ENCODE results near the gene PRPH. TPM values are rescaled to one million over a fixed set of nuclear protein-coding genes. Genes with fewer than 3 reads are reported as not detected.
A peak's percentile ranks its signal among the peaks of the same experiment; 100 is the strongest.
"Not testable (repeated sequence)": the region's sequence is repeated elsewhere in the genome, so short reads cannot be mapped to it uniquely, and the experiment has no call there.

PRPH gene
- not detected in 2 replicates for total RNA-seq (2021)
- not detected for Bru-seq, nascent RNA
- not detected for BruChase-seq, experiment 1, labeled RNA remaining after a 2-hour chase
- BruChase-seq, experiment 2, labeled RNA remaining after a 6-hour chase: percentile 16 among the genes with signal in this experiment
- long read RNA-seq: 0 reads

DNA sequence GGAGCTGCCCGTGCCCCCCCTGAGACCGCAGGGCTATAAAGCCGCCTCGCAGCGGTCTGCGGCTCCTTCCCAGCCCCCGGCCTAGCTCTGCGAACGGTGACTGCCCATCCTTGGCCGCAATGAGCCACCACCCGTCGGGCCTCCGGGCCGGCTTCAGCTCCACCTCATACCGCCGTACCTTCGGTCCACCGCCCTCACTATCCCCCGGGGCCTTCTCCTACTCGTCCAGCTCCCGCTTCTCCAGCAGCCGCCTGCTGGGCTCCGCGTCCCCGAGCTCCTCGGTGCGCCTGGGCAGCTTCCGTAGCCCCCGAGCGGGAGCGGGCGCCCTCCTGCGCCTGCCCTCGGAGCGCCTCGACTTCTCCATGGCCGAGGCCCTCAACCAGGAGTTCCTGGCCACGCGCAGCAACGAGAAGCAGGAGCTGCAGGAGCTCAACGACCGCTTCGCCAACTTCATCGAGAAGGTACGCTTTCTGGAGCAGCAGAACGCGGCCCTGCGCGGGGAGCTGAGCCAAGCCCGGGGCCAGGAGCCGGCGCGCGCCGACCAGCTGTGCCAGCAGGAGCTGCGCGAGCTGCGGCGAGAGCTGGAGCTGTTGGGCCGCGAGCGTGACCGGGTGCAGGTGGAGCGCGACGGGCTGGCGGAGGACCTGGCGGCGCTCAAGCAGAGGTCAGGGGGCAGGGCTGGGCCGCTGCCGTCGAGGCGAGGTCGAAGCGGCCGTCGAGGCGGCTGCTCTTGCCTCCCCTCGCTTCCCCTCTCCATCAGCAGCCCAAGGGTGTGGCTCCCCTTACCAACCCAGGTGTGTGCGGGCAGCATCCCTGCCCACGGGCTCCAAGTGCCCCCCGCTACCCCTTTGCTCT lies at the start of gene PRPH:
Gene PRPH, plus strand, starts transcription at position 66 of the 855 bp plus-strand sequence. Its CDS starts 54 bp downstream, at position 120.
- CTCF ChIA-PET: interaction anchor here (0.7 kb wide), 1 partner anchor 53 kb away, joined by 3 read pairs; no protein-coding TSS in a partner anchor
- no TSS peak for BruUV-seq (replicated peaks)
- DNase-seq (ENCODE audit: low spot score): no peak
- Histone ChIP-seq H3K9me3 (ENCODE audit: low read depth, low read length, poor library complexity, severe bottlenecking) (no peaks in the 10 kb centered on the region), H3K4me3 (ENCODE audit: low read depth, low read length, poor library complexity, severe bottlenecking) (no peak within 1 kb of the TSS), H3K27me3 (replicated peaks; ENCODE audit: insufficient read depth, low read depth, low read length, poor library complexity) (no peaks in the 10 kb centered on the region), H3K27ac (ENCODE audit: low read depth, low read length, poor library complexity, severe bottlenecking) (no peak within 1 kb of the TSS), H3K36me3 (ENCODE audit: insufficient read depth, low read length, poor library complexity, severe bottlenecking) (no peaks in the 10 kb centered on the region), H3K4me1 (ENCODE audit: insufficient read depth, low read length, poor library complexity, severe bottlenecking) (peaks cover 17% of the 10 kb centered on the region)
- POLR2A ChIA-PET (ENCODE audit: low non-redundant PET): no interaction called here
- intact Hi-C loops (cut with micrococcal nuclease; ENCODE audit: unreplicated experiment): no loop called here
- no peak for TF ChIP-seq EZH2 (IDR thresholded peaks at IDR 0.05; ENCODE audit: borderline replicate concordance, low read depth, low read length, poor library complexity, severe bottlenecking)
- TF ChIP-seq, protein P1, sequence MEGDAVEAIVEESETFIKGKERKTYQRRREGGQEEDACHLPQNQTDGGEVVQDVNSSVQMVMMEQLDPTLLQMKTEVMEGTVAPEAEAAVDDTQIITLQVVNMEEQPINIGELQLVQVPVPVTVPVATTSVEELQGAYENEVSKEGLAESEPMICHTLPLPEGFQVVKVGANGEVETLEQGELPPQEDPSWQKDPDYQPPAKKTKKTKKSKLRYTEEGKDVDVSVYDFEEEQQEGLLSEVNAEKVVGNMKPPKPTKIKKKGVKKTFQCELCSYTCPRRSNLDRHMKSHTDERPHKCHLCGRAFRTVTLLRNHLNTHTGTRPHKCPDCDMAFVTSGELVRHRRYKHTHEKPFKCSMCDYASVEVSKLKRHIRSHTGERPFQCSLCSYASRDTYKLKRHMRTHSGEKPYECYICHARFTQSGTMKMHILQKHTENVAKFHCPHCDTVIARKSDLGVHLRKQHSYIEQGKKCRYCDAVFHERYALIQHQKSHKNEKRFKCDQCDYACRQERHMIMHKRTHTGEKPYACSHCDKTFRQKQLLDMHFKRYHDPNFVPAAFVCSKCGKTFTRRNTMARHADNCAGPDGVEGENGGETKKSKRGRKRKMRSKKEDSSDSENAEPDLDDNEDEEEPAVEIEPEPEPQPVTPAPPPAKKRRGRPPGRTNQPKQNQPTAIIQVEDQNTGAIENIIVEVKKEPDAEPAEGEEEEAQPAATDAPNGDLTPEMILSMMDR (conservative IDR thresholded peaks at IDR 0.05; ENCODE audit: low read depth, low read length): no peak

DNA sequence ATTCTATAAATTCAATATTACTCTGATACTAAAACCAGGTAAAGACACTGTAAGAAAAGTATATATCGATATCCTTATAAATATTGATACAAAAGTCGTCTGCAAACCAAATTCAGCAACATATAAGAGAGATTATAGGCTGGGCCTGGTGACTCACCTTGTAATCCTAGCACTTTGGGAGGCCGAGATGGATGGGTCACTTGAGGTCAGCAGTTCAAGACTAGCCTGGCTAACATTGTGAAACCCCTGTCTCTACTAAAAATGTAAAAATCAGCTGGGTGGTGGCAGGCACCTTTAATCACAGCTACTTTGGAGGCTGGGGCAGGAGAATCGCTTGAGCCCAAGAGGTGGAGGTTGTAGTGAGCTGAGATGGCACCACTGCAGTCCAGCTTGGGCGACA lies 43.6 kb upstream of the PRPH start:
- Histone ChIP-seq H3K4me3 (ENCODE audit: low read depth, low read length, poor library complexity, severe bottlenecking) (no peak overlapping the region), H3K27ac (ENCODE audit: low read depth, low read length, poor library complexity, severe bottlenecking) (no peak overlapping the region), H3K9me3 (ENCODE audit: low read depth, low read length, poor library complexity, severe bottlenecking) (no peaks in the 10 kb centered on the region), H3K4me1 (ENCODE audit: insufficient read depth, low read length, poor library complexity, severe bottlenecking) (no peaks in the 10 kb centered on the region), H3K36me3 (ENCODE audit: insufficient read depth, low read length, poor library complexity, severe bottlenecking) (no peaks in the 10 kb centered on the region), H3K27me3 (replicated peaks; ENCODE audit: insufficient read depth, low read depth, low read length, poor library complexity) (no peaks in the 10 kb centered on the region)
- intact Hi-C loops (cut with micrococcal nuclease; ENCODE audit: unreplicated experiment): no loop called here
- no TSS peak for BruUV-seq (replicated peaks)
- CTCF ChIA-PET: no interaction called here
- POLR2A ChIA-PET (ENCODE audit: low non-redundant PET): no interaction called here
- TF ChIP-seq EZH2 (IDR thresholded peaks at IDR 0.05; ENCODE audit: borderline replicate concordance, low read depth, low read length, poor library complexity, severe bottlenecking): no peak
- TF ChIP-seq, protein P1 (conservative IDR thresholded peaks at IDR 0.05; ENCODE audit: low read depth, low read length): no peak
- no peak for DNase-seq (ENCODE audit: low spot score)

DNA sequence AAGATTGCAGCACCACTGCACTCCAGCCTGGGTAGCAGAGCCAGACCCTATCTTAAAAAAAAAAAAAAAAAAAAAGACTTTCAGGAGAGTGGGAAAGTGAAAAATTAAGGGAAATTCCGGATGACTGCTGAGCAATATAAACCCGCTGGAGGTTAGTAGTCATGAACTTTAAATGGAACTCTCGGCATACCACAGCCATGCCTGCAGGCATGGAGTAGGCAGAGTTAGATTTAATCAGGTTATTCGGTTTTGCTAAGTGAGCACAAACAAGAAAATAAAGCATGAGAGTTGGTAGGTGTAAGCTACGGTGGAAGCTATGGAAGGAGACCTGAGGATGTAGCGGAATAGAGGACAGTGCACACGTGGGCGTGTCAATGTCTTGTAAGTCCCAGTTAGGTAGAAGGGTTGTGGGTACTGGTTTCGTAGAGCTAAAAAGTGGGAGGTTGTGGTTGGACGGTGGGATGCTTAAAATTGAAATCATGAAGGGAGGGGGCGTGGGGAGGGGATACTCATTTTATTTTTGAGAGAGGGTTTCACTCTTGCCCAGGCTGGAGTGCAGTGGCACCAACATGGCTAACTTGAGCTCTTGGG lies 41.8 kb upstream of the PRPH start:
- BruUV-seq (replicated peaks): no TSS peak
- Histone ChIP-seq H3K36me3 (ENCODE audit: insufficient read depth, low read length, poor library complexity, severe bottlenecking) (no peaks in the 10 kb centered on the region), H3K9me3 (ENCODE audit: low read depth, low read length, poor library complexity, severe bottlenecking) (no peaks in the 10 kb centered on the region), H3K27ac (ENCODE audit: low read depth, low read length, poor library complexity, severe bottlenecking) (no peak overlapping the region), H3K4me1 (ENCODE audit: insufficient read depth, low read length, poor library complexity, severe bottlenecking) (no peaks in the 10 kb centered on the region), H3K4me3 (ENCODE audit: low read depth, low read length, poor library complexity, severe bottlenecking) (no peak overlapping the region), H3K27me3 (replicated peaks; ENCODE audit: insufficient read depth, low read depth, low read length, poor library complexity) (no peaks in the 10 kb centered on the region)
- intact Hi-C loops (cut with micrococcal nuclease; ENCODE audit: unreplicated experiment): no loop called here
- no peak for TF ChIP-seq EZH2 (IDR thresholded peaks at IDR 0.05; ENCODE audit: borderline replicate concordance, low read depth, low read length, poor library complexity, severe bottlenecking)
- TF ChIP-seq, protein P1 (conservative IDR thresholded peaks at IDR 0.05; ENCODE audit: low read depth, low read length): no peak
- ChIA-PET POLR2A (ENCODE audit: low non-redundant PET) (no interaction called here), CTCF (interaction anchor here (0.6 kb wide), 1 partner anchor 165 kb away, joined by 6 read pairs; no protein-coding TSS in a partner anchor)
- no peak for DNase-seq (ENCODE audit: low spot score)

DNA sequence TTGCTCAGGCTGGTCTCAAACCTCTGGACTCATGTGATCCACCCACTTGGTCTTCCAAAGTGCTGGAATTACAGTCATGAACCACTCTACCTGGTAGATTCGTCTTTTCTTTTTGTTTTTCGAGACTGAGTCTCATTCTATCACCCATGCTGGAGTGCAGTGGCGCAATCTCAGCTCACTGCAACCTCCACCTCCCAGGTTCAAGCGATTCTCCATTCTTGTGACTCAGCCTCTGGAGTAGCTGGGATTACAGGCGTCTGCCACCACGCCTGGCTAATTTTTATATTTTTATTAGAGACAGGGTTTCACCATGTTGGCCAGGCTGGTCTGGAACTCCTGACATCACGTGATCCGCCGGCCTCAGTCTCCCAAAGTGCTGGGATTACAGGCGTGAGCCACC lies 39.5 kb upstream of the PRPH start:
- H3K36me3 ChIP-seq (ENCODE audit: insufficient read depth, low read length, poor library complexity, severe bottlenecking); DNase-seq (ENCODE audit: low spot score); H3K27me3 ChIP-seq (replicated peaks; ENCODE audit: insufficient read depth, low read depth, low read length, poor library complexity); intact Hi-C loops (cut with micrococcal nuclease; ENCODE audit: unreplicated experiment); BruUV-seq (replicated peaks); H3K27ac ChIP-seq (ENCODE audit: low read depth, low read length, poor library complexity, severe bottlenecking); POLR2A ChIA-PET (ENCODE audit: low non-redundant PET); CTCF ChIA-PET; H3K4me3 ChIP-seq (ENCODE audit: low read depth, low read length, poor library complexity, severe bottlenecking); H3K9me3 ChIP-seq (ENCODE audit: low read depth, low read length, poor library complexity, severe bottlenecking): not testable (repeated sequence)
- H3K4me1 ChIP-seq (ENCODE audit: insufficient read depth, low read length, poor library complexity, severe bottlenecking): peaks cover 10% of the 10 kb centered on the region

Data from A673 (cell line).